PFSK-1 (cell line): ENCODE results near the gene MID1IP1.

Source experiments
- FOXP2 ChIP-seq: optimal IDR thresholded peaks from 2 replicates; pipeline ENCODE3; 2011; ENCODE audit warnings: borderline replicate concordance, control low read depth, inconsistent platforms; ENCODE audit not compliant: insufficient read depth; ENCODE audit errors: extremely low read length, extremely low read depth
- POLR2AphosphoS5 ChIP-seq: IDR thresholded peaks from 2 replicates; pipeline ENCODE4 v1.6.1; 2012; ENCODE audit warnings: low read depth, mild to moderate bottlenecking, control low read depth, low read length, moderate library complexity
- REST ChIP-seq, 2 experiments: IDR thresholded peaks; 2 replicates each; pipeline versions ENCODE4 v1.6.1 to v1.8.0; 2011 to 2012; ENCODE audit warnings: low read depth in 2 of 2, low read length in 2 of 2, control low read depth in 1 of 2, inconsistent platforms in 1 of 2, mild to moderate bottlenecking in 1 of 2, moderate library complexity in 1 of 2; ENCODE audit not compliant: insufficient read depth in 1 of 2
- SIN3A ChIP-seq: IDR thresholded peaks from 2 replicates; pipeline ENCODE4 v1.6.1; 2012; ENCODE audit warnings: mild to moderate bottlenecking, low read length, moderate library complexity, borderline replicate concordance; ENCODE audit not compliant: insufficient read depth
- TAF1 ChIP-seq: IDR thresholded peaks from 2 replicates; pipeline ENCODE4 v1.6.1; 2012; ENCODE audit warnings: low read length, control low read depth, borderline replicate concordance; ENCODE audit not compliant: insufficient read depth

Gene MID1IP1

GRCh38 chrX:38819163-38819562 is 17.9 kb downstream of the MID1IP1 start:
- TF ChIP-seq SIN3A (no peak), FOXP2 (no peak), REST (IDR thresholded peaks at IDR 0.05; ENCODE audit: insufficient read depth in 1 of 2, low read depth in 2 of 2, low read length in 2 of 2) (no peak), POLR2AphosphoS5 (no peak), TAF1 (no peak)

DNA sequence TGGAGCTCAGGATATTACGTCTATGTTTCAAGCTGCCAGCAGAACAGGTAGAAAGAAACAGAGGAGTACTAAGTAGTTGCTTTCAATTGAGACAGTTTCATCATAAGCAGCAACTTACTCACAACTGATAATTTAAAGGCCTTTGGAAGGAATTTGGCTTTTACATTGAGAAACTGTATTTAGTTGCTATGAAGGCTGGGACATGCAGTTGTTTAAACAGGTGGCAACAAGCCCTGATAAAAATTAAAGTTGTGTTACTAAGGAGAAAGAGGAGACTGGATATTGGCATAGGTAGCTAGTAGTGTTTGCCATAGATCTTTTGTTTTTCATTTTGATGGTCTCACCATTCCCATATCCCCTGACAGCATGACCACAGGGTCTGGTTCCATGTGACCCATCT is 18.4 kb downstream of the MID1IP1 start:
- TF ChIP-seq TAF1, result no peak
- TF ChIP-seq SIN3A, result no peak
- no peak for TF ChIP-seq FOXP2
- TF ChIP-seq POLR2AphosphoS5, result no peak
- TF ChIP-seq REST (IDR thresholded peaks at IDR 0.05; ENCODE audit: insufficient read depth in 1 of 2, low read depth in 2 of 2, low read length in 2 of 2), result no peak

GRCh38 chrX:38820751-38821150 is 19.5 kb downstream of the MID1IP1 start:
- TF ChIP-seq TAF1 (no peak), POLR2AphosphoS5 (no peak), FOXP2 (no peak), SIN3A (no peak), REST (IDR thresholded peaks at IDR 0.05; ENCODE audit: insufficient read depth in 1 of 2, low read depth in 2 of 2, low read length in 2 of 2) (no peak)

DNA sequence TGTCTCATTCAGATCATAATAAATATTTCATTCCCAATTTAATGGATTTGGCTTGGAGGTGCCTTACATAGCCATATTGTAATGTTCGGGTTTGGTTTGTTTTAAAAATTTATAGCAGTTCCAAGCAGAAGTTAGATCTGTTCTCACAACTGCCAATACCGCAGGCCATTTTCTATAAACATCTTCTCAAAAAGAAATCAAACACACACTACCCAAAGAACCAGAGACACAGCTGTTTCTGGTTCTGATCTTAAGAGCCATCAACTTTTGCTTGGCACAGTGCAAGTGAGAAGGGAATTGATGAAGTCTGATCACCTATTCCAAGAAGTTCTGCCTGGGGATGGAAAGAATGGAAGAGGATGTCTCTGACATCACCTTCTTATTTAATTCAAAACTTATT is 22.9 kb downstream of the MID1IP1 start:
- TF ChIP-seq SIN3A, result no peak
- TF ChIP-seq REST (IDR thresholded peaks at IDR 0.05; ENCODE audit: insufficient read depth in 1 of 2, low read depth in 2 of 2, low read length in 2 of 2), result no peak
- no peak for TF ChIP-seq TAF1
- no peak for TF ChIP-seq POLR2AphosphoS5
- no peak for TF ChIP-seq FOXP2

DNA sequence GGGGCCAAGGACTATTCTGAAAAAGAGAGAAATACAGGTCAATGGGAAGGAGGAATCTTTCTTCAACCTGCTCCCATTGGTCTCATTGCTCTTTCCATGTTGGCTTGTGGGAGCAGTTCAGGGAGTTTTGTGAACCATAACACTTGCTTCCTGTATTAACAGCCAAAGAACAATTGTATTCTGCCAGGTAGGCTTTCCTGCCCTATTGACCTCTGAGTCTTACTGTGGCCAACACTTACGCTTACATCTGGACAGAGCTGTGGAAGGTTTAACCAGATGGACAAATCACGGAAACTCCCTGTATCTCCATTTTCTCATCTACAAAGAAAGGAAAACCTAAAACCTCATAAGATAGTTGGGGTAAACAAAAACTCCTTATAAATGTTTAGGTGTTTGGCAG is 30.7 kb downstream of the MID1IP1 start:
- no peak for TF ChIP-seq FOXP2

DNA sequence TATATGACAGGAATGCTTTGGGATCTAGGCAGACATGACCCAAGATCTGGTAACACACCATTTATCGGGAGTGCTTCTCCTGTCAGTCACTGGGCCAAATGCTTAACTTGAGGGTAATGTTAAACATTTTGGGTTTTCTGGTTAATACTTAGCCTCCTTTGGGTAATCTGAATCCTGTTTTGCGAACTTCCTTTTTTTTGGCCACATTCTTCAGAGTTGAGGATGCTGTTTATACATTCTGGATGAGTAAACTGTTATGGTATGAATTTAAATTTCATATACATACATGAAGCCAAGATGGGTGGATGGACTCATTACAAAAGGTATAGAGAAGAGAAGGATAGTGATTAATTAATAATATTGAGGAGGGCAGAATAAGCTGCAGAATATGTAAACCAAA is 36.1 kb downstream of the MID1IP1 start:
- no peak for TF ChIP-seq FOXP2
